ENCODE data around the gene EDARADD.
A peak's percentile ranks its signal among the peaks of the same experiment; 100 is the strongest.

The EDARADD gene

DNA sequence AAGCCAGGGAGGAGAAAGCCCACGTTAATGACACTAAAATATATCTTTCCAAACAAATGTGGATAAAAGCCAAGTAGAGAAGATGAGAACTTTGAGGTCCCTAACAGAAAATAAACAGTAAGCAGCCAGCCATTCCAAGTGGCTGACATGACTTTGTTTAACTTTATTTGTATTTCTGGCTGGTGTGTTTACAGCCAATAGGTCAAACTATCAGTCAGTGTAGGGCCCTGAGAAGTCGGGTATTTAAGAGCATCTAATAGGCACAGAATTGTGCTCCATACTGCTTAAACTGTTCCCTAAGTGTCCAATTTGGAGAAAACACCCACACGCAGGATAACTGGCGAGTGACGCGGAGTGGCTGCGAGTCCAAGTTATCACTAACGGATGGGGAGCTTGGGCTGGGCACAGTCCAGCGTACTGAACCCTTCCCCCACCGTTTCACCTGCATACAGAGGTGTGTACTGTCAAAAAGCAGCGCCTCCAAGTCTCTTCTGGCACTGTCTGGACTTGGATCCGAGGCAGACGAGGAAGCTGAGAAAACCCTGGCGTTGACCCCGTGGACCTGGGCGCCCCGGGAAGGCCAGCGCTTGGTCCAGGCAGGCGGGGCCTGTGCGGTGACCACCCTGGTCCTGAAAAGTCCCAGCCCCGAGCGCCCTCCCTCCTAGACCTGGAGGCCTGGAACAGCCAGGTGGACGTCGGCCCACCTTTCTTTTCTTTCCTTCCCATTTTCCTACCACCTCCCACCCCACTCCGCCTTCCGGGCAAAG is 129.0 kb downstream of the EDARADD start:
- Histone ChIP-seq H3K4me3 (ENCODE audit: control insufficient read depth in 1 of 7, extremely low read depth in 1 of 7, insufficient read depth in 4 of 7, low read depth in 2 of 7, low read length in 6 of 7) (peak overlapping the region; percentile 90 to 99 (median 94)), H3K27ac (ENCODE audit: insufficient read depth in 1 of 2, low read depth in 1 of 2, low read length in 2 of 2, poor library complexity in 1 of 2, severe bottlenecking in 2 of 2) (peak overlapping the region in 1 of 2 experiments; percentile 83), H3K4me1 (ENCODE audit: control extremely low read depth in 1 of 4, control insufficient read depth in 4 of 4, insufficient read depth in 4 of 4, low read length in 3 of 4) (peaks cover 12 to 28% (median 18%) of the 10 kb centered on the region in 4 experiments), H3K36me3 (ENCODE audit: control insufficient read depth in 4 of 4, insufficient read depth in 4 of 4, low read length in 3 of 4) (peaks cover 0 to 19% (median 13%) of the 10 kb centered on the region in 4 experiments), H3K27me3 (replicated peaks in 2 of 5; ENCODE audit: control insufficient read depth in 4 of 5, insufficient read depth in 5 of 5, low read length in 4 of 5) (no peaks in the 10 kb centered on the region), H3K9me3 (ENCODE audit: control extremely low read depth in 1 of 5, control insufficient read depth in 4 of 5, insufficient read depth in 2 of 5, low read depth in 1 of 5, low read length in 4 of 5) (no peaks in the 10 kb centered on the region)
- CTCF ChIA-PET, result no interaction called here
- WGBS (ENCODE audit: insufficient coverage), result 27% methylated on average over 25 of the region's 26 CpGs
- DNase-seq, result peak in 1 of 3 donors; percentile 13
- POLR2A ChIA-PET, result no interaction called here

DNA sequence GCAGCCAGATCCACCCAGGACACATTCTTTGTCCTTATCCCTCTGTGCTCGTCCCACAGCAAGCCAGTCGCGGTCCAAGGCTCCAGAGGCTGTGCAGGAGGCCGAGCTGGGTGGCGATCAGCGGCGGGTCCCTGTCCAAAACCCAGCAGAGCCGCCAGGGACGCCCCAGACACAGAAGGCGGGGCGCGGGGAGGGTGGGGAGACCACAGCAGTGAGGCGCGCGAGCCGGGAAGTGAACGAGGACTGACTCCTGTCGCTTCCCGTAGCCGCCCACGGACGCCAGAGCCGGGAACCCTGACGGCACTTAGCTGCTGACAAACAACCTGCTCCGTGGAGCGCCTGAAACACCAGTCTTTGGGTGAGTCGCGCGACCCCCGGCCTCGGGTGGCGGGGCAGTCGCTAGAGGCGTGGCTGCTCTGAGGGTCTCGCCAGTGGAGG is 129.6 kb downstream of the EDARADD start, which contains the start of gene LGALS8:
Gene LGALS8, plus strand, starts transcription at position 279 of the 438 bp plus-strand sequence. CDS start 2,089 bp downstream, outside the sequence.
- CTCF ChIA-PET, result interaction anchor here (0.6 kb wide), 1 partner anchor 37 kb away, joined by 4 read pairs; no protein-coding TSS in a partner anchor
- WGBS (ENCODE audit: insufficient coverage), result under 1% methylated on average over 35 of the region's 35 CpGs
- H3K27me3 ChIP-seq (replicated peaks in 2 of 5; ENCODE audit: control insufficient read depth in 4 of 5, insufficient read depth in 5 of 5, low read length in 4 of 5), result no peaks in the 10 kb centered on the region

GRCh38 chr1:236524142-236524894 is 130.2 kb downstream of the EDARADD start:
- ChIA-PET CTCF (interaction anchor here (0.6 to 1.1 kb wide), 3 partner anchors 10 to 80 kb away, joined by 3 to 4 read pairs (median 3); partner anchors contain the start of gene HEATR1), POLR2A (no interaction called here)
- H3K27me3 ChIP-seq (replicated peaks in 2 of 5; ENCODE audit: control insufficient read depth in 4 of 5, insufficient read depth in 5 of 5, low read length in 4 of 5), result no peaks in the 10 kb centered on the region
- peak; percentile 78 to 92 (median 88) for DNase-seq
- H3K27ac ChIP-seq (ENCODE audit: insufficient read depth in 1 of 2, low read depth in 1 of 2, low read length in 2 of 2, poor library complexity in 1 of 2, severe bottlenecking in 2 of 2), result peak overlapping the region; percentile 61 to 83
- H3K36me3 ChIP-seq (ENCODE audit: control insufficient read depth in 4 of 4, insufficient read depth in 4 of 4, low read length in 3 of 4), result peaks cover 0 to 19% (median 14%) of the 10 kb centered on the region in 4 experiments
- peak overlapping the region; percentile 90 to 99 (median 94) for H3K4me3 ChIP-seq (ENCODE audit: control insufficient read depth in 1 of 7, extremely low read depth in 1 of 7, insufficient read depth in 4 of 7, low read depth in 2 of 7, low read length in 6 of 7)
- no peaks in the 10 kb centered on the region for H3K9me3 ChIP-seq (ENCODE audit: control extremely low read depth in 1 of 5, control insufficient read depth in 4 of 5, insufficient read depth in 2 of 5, low read depth in 1 of 5, low read length in 4 of 5)
- WGBS (ENCODE audit: insufficient coverage), result 0% methylated on average over 32 of the region's 32 CpGs
- H3K4me1 ChIP-seq (ENCODE audit: control extremely low read depth in 1 of 4, control insufficient read depth in 4 of 4, insufficient read depth in 4 of 4, low read length in 3 of 4), result peaks cover 7 to 21% (median 12%) of the 10 kb centered on the region in 4 experiments

More for the DNA sequence above, 129.6 kb downstream of the EDARADD start, which contains the start of gene LGALS8:
- POLR2A ChIA-PET, result no interaction called here
- H3K27ac ChIP-seq (ENCODE audit: insufficient read depth in 1 of 2, low read depth in 1 of 2, low read length in 2 of 2, poor library complexity in 1 of 2, severe bottlenecking in 2 of 2), result peak within 1 kb of the TSS; percentile 61 to 83
- peak; percentile 90 to 95 (median 94) for DNase-seq
- peaks cover 8 to 22% (median 14%) of the 10 kb centered on the region in 4 experiments for H3K4me1 ChIP-seq (ENCODE audit: control extremely low read depth in 1 of 4, control insufficient read depth in 4 of 4, insufficient read depth in 4 of 4, low read length in 3 of 4)
- H3K9me3 ChIP-seq (ENCODE audit: control extremely low read depth in 1 of 5, control insufficient read depth in 4 of 5, insufficient read depth in 2 of 5, low read depth in 1 of 5, low read length in 4 of 5), result no peaks in the 10 kb centered on the region
- H3K36me3 ChIP-seq (ENCODE audit: control insufficient read depth in 4 of 4, insufficient read depth in 4 of 4, low read length in 3 of 4), result peaks cover 0 to 19% (median 14%) of the 10 kb centered on the region in 4 experiments
- H3K4me3 ChIP-seq (ENCODE audit: control insufficient read depth in 1 of 7, extremely low read depth in 1 of 7, insufficient read depth in 4 of 7, low read depth in 2 of 7, low read length in 6 of 7), result peak within 1 kb of the TSS; percentile 90 to 99 (median 94)

DNA sequence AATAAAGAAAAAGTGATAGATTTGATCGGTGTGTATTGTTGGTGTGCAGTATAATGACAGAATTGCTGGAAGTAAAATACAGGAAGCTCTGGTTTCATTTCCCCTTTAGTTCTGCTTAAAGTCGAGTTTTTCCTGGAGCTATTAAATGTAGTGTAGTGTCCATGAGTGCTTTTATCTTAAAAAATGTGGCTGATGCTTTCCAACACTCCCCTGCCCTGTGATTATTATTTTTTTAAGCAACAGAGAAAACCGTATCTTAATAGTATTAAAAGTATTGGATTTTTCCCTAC is 130.8 kb downstream of the EDARADD start:
- ChIA-PET POLR2A (no interaction called here), CTCF (interaction anchor here (0.9 to 1.1 kb wide), 2 partner anchors 9 to 80 kb away, joined by 3 read pairs; partner anchors contain the start of gene HEATR1)
- peak overlapping the region; percentile 61 to 83 for H3K27ac ChIP-seq (ENCODE audit: insufficient read depth in 1 of 2, low read depth in 1 of 2, low read length in 2 of 2, poor library complexity in 1 of 2, severe bottlenecking in 2 of 2)
- peaks cover 7 to 21% (median 12%) of the 10 kb centered on the region in 4 experiments for H3K4me1 ChIP-seq (ENCODE audit: control extremely low read depth in 1 of 4, control insufficient read depth in 4 of 4, insufficient read depth in 4 of 4, low read length in 3 of 4)
- 0% methylated on average over 1 of the region's 3 CpGs for WGBS (ENCODE audit: insufficient coverage)
- no peak for DNase-seq
- H3K36me3 ChIP-seq (ENCODE audit: control insufficient read depth in 4 of 4, insufficient read depth in 4 of 4, low read length in 3 of 4), result peaks cover 0 to 21% (median 14%) of the 10 kb centered on the region in 4 experiments
- no peaks in the 10 kb centered on the region for H3K27me3 ChIP-seq (replicated peaks in 2 of 5; ENCODE audit: control insufficient read depth in 4 of 5, insufficient read depth in 5 of 5, low read length in 4 of 5)
- peak overlapping the region in 6 of 7 experiments; percentile 92 to 99 (median 94) for H3K4me3 ChIP-seq (ENCODE audit: control insufficient read depth in 1 of 7, extremely low read depth in 1 of 7, insufficient read depth in 4 of 7, low read depth in 2 of 7, low read length in 6 of 7)
- H3K9me3 ChIP-seq (ENCODE audit: control extremely low read depth in 1 of 5, control insufficient read depth in 4 of 5, insufficient read depth in 2 of 5, low read depth in 1 of 5, low read length in 4 of 5), result no peaks in the 10 kb centered on the region

GRCh38 chr1:236526079-236526478 is 132.0 kb downstream of the EDARADD start:
- Histone ChIP-seq H3K4me3 (ENCODE audit: control insufficient read depth in 1 of 7, extremely low read depth in 1 of 7, insufficient read depth in 4 of 7, low read depth in 2 of 7, low read length in 6 of 7) (no peak overlapping the region), H3K27me3 (replicated peaks in 2 of 5; ENCODE audit: control insufficient read depth in 4 of 5, insufficient read depth in 5 of 5, low read length in 4 of 5) (no peaks in the 10 kb centered on the region), H3K9me3 (ENCODE audit: control extremely low read depth in 1 of 5, control insufficient read depth in 4 of 5, insufficient read depth in 2 of 5, low read depth in 1 of 5, low read length in 4 of 5) (no peaks in the 10 kb centered on the region), H3K4me1 (ENCODE audit: control extremely low read depth in 1 of 4, control insufficient read depth in 4 of 4, insufficient read depth in 4 of 4, low read length in 3 of 4) (peaks cover 7 to 25% (median 17%) of the 10 kb centered on the region in 4 experiments), H3K36me3 (ENCODE audit: control insufficient read depth in 4 of 4, insufficient read depth in 4 of 4, low read length in 3 of 4) (peaks cover 0 to 21% (median 14%) of the 10 kb centered on the region in 4 experiments), H3K27ac (ENCODE audit: insufficient read depth in 1 of 2, low read depth in 1 of 2, low read length in 2 of 2, poor library complexity in 1 of 2, severe bottlenecking in 2 of 2) (no peak overlapping the region)
- CTCF ChIA-PET, result interaction anchor here (0.8 to 1.8 kb wide), 3 partner anchors 8 to 12 kb away, joined by 3 to 4 read pairs (median 3); no protein-coding TSS in a partner anchor
- WGBS (ENCODE audit: insufficient coverage), result 83% methylated on average over 2 of the region's 3 CpGs
- no peak for DNase-seq
- POLR2A ChIA-PET, result no interaction called here

GRCh38 chr1:236530286-236530685 is 136.2 kb downstream of the EDARADD start:
- Histone ChIP-seq H3K9me3 (ENCODE audit: control extremely low read depth in 1 of 5, control insufficient read depth in 4 of 5, insufficient read depth in 2 of 5, low read depth in 1 of 5, low read length in 4 of 5) (no peaks in the 10 kb centered on the region), H3K27ac (ENCODE audit: insufficient read depth in 1 of 2, low read depth in 1 of 2, low read length in 2 of 2, poor library complexity in 1 of 2, severe bottlenecking in 2 of 2) (no peak overlapping the region), H3K36me3 (ENCODE audit: control insufficient read depth in 4 of 4, insufficient read depth in 4 of 4, low read length in 3 of 4) (peaks cover 6 to 38% (median 23%) of the 10 kb centered on the region in 4 experiments), H3K4me3 (ENCODE audit: control insufficient read depth in 1 of 7, extremely low read depth in 1 of 7, insufficient read depth in 4 of 7, low read depth in 2 of 7, low read length in 6 of 7) (no peak overlapping the region), H3K4me1 (ENCODE audit: control extremely low read depth in 1 of 4, control insufficient read depth in 4 of 4, insufficient read depth in 4 of 4, low read length in 3 of 4) (peaks cover 0 to 7% (median 5%) of the 10 kb centered on the region in 4 experiments), H3K27me3 (replicated peaks in 2 of 5; ENCODE audit: control insufficient read depth in 4 of 5, insufficient read depth in 5 of 5, low read length in 4 of 5) (no peaks in the 10 kb centered on the region)
- 100% methylated on average over 1 of the region's 1 CpG for WGBS (ENCODE audit: insufficient coverage)
- ChIA-PET POLR2A (no interaction called here), CTCF (no interaction called here)
- DNase-seq, result no peak

Data from common myeloid progenitor, CD34-positive (primary cell).